GM12865 (cell line): ENCODE results near the gene ADNP.
"Not testable (repeated sequence)": the region's sequence is repeated elsewhere in the genome, so short reads cannot be mapped to it uniquely, and the experiment has no call there.

Experiments
- DNase-seq: peaks from one replicate; pipeline ENCODE4 v3.0.0; 2010; ENCODE audit warnings: low read depth
- H3K4me3 ChIP-seq: 2 replicates; pipeline ENCODE4 v1.5.1; 2011; ENCODE audit warnings: mild to moderate bottlenecking, low read depth, low read length, control low read depth
- TF ChIP-seq, protein P1 (sequence below): IDR thresholded peaks from 2 replicates; pipeline ENCODE4 v1.5.1; 2011; ENCODE audit warnings: low read length, control low read depth, low read depth, inconsistent platforms; ENCODE audit not compliant: insufficient read depth; ENCODE audit errors: missing control alignments

Gene ADNP

DNA sequence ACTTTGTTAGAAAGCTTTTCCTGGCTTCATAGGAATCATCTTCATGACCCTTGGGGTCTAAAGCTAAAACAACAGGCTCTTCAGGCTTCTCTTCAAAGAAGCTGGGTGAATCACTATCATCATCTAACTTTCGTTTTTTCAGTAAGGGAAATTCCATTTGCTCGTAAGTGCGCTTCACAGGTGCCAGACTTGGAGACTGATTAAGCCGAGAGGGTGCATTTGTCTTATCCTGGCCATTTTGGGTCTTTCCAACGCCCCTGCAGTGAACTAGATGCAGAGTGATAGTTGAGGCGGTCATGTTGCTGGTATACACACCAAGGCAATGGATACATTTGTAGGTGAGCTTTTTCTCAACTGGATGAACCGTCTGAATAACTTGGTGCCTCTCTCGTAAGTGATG is 38.8 kb downstream of the ADNP start:
- DNase-seq, result peak; percentile 59
- TF ChIP-seq, protein P1, sequence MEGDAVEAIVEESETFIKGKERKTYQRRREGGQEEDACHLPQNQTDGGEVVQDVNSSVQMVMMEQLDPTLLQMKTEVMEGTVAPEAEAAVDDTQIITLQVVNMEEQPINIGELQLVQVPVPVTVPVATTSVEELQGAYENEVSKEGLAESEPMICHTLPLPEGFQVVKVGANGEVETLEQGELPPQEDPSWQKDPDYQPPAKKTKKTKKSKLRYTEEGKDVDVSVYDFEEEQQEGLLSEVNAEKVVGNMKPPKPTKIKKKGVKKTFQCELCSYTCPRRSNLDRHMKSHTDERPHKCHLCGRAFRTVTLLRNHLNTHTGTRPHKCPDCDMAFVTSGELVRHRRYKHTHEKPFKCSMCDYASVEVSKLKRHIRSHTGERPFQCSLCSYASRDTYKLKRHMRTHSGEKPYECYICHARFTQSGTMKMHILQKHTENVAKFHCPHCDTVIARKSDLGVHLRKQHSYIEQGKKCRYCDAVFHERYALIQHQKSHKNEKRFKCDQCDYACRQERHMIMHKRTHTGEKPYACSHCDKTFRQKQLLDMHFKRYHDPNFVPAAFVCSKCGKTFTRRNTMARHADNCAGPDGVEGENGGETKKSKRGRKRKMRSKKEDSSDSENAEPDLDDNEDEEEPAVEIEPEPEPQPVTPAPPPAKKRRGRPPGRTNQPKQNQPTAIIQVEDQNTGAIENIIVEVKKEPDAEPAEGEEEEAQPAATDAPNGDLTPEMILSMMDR, result no peak
- H3K4me3 ChIP-seq, result no peak overlapping the region

DNA sequence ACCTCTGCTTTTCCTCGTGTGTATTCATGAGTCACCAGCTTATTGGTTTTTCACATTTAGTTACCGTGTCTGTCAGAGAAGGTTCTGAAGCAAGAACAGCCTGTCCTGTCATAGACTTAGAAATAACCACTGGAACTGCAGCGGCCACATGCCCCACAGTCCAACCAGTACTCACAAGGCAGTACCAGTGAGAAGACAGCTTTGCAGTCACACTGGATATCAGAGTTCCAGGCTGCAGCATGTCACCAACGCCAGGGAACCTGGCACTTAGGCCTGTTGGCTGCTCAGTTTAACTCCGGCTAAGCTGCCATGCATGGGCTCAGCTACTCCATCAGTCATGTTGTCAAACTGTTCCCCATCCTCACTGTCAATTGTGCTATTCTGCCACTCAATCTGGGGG is 40.1 kb downstream of the ADNP start:
- H3K4me3 ChIP-seq, result no peak overlapping the region
- DNase-seq, result no peak
- TF ChIP-seq, protein P1, result no peak

- no peak for DNase-seq
- H3K4me3 ChIP-seq, result no peak overlapping the region
- TF ChIP-seq, protein P1, result no peak
Observed at GRCh38 chr20:50887576-50887975, 43.7 kb downstream of the ADNP start.

DNA sequence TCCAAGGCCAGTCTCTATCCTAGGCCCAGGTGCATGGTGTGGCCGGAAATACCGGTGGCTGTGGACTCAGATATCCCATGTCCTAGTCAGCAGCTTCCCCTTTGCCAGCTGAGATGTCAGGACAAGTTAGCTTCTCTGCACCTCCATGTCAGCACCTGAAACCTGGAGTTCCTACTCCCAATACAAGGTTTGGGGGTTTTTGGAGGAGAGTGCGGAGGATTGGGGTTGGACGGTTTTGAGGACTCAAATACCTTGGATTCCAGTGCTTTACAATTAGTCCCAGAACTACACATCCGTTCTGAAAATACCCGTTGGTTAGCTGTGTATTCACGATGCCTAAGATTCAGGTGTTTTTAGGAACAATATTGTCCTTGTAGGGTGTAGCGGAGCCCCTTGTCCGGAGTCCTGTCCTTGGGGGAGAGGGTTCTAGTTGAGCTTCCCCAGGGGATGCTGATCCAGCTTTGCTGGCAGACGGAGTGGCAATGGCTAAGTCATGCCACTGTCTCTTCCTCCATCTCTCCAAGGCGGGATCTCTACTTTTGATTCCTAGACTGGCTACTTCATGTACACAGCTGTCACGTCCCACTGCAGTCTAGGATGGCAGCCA is 45.0 kb downstream of the ADNP start:
- TF ChIP-seq, protein P1, result no peak
- DNase-seq, result no peak
- no peak overlapping the region for H3K4me3 ChIP-seq

GRCh38 chr20:50885781-50886180 is 45.5 kb downstream of the ADNP start:
- no peak for DNase-seq
- TF ChIP-seq, protein P1, result no peak

DNA sequence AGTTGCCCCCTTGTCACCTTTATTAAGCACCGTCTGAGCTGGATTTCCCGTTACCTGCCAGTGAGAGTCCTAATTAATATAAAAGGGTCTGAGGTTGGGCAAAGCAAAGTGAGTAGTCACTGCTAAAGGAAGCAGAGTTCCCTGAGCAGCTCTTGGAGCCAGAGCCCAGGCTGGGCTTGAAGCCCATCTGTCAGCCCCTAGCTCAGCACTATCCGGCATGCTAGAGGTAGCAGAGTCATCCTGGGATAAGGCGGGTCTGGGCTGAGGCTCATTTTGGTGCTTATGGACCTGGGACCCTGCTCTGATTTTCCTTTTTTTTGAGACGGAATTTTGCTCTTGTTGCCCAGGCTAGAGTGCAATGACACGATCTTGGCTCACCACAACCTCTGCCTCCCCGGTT is 46.2 kb downstream of the ADNP start:
- no peak for DNase-seq
- TF ChIP-seq, protein P1, result no peak
- H3K4me3 ChIP-seq, result no peak overlapping the region

More at GRCh38 chr20:50885781-50886180, 45.5 kb downstream of the ADNP start:
- H3K4me3 ChIP-seq, result no peak overlapping the region

DNA sequence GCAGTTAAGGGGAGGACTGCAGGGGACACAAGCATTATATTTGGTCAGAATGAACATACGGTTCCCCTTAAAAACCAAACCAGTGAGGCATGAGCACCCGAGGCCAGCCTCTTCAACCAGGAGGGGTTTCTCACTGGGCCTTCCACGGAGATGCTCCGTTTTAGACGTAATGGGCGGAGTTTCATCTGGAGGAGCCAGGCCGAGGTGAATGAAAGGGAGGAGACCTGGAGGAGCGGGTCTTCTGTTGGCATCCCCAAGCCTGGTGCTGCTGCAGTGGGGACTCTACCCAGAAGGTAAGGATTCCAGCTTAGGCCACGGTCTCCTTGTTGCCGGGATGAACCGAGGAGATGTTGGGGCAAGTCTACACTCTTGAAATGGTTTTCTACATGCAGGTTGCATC is 47.4 kb downstream of the ADNP start:
- DNase-seq, result no peak
- no peak overlapping the region for H3K4me3 ChIP-seq
- TF ChIP-seq, protein P1, result no peak

DNA sequence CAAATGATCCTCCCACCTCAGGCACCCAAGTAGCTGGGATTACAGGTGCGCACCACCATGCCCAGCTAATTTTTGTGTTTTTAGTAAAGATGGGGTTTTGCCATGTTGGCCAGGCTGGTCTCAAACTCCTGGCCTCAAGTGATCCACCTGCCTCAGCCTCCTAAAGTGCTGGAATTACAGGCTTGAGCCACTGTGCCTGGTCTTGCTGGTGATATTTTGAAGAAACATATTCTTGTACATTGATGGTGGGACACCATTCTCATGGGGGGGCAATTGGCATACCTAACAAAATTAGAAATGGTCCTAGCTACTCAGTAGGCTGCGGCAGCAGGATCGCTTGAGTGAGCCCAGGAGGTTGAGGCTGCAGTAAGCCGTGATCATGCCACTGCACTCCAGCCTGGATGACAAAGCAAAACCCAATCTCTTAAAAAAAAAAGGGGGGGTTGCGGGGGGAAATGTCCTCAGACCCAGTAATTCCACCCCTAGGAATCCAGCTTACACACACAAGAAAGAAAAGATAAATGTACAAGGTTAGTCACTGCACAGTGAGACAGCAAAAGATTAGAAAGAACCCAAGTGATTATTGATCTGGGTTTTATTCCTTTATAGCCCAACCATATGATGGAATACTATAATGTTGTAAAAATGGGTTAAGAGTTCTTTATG is 49.3 kb downstream of the ADNP start:
- not testable (repeated sequence) for DNase-seq, H3K4me3 ChIP-seq
